C4-2B (cell line): ENCODE results near the gene RAB40C.

Source experiments
- CTCF ChIP-seq: fragments of 450-650 bp; conservative IDR thresholded peaks from 2 replicates; pipeline ENCODE4 v1.5.1; 2017; ENCODE audit warnings: mild to moderate bottlenecking
- ZFX ChIP-seq: fragments of 450-650 bp; IDR thresholded peaks from 2 replicates; pipeline ENCODE4 v1.6.1; 2017

- TF ChIP-seq CTCF = no peak
- TF ChIP-seq ZFX = no peak
Measured at GRCh38 chr16:591892-592517, 2.1 kb downstream of the RAB40C start.
